Kidney epithelial cell (primary cell): ENCODE results near the gene DOCK4. TPM values are rescaled to one million over a fixed set of nuclear protein-coding genes. Genes with fewer than 3 reads are reported as not detected.

Source experiments
- DNase-seq: peaks from one replicate; pipeline ENCODE4 v3.0.0-alpha.2; 2010; ENCODE audit warnings: low read depth
- H3K27me3 ChIP-seq: 2 replicates; pipeline ENCODE4 v1.6.0; 2011; ENCODE audit warnings: low read length; ENCODE audit not compliant: control insufficient read depth, insufficient read depth
- H3K36me3 ChIP-seq: 2 replicates; pipeline ENCODE4 v1.5.1; 2011; ENCODE audit warnings: low read length; ENCODE audit not compliant: control insufficient read depth, insufficient read depth
- H3K4me3 ChIP-seq: 2 replicates; pipeline ENCODE4 v1.5.1; 2011; ENCODE audit warnings: low read depth, mild to moderate bottlenecking, control low read depth, low read length
- total RNA-seq: library from RNA; depleted of rRNA; stranded (reverse); fragments of >200 nt; gene quantifications from 2 replicates; pipeline ENCODE4 v1.2.3, GENCODE V29; 2015
- TF ChIP-seq, protein P1 (sequence below): IDR thresholded peaks from 2 replicates; pipeline ENCODE4 v1.5.1; 2011; ENCODE audit warnings: mild to moderate bottlenecking, moderate library complexity, low read length, control low read depth, inconsistent platforms; ENCODE audit not compliant: insufficient read depth, poor library complexity, severe bottlenecking

Gene DOCK4
- total RNA-seq, 1 donor from 2014 or later: 16.8 TPM

DNA sequence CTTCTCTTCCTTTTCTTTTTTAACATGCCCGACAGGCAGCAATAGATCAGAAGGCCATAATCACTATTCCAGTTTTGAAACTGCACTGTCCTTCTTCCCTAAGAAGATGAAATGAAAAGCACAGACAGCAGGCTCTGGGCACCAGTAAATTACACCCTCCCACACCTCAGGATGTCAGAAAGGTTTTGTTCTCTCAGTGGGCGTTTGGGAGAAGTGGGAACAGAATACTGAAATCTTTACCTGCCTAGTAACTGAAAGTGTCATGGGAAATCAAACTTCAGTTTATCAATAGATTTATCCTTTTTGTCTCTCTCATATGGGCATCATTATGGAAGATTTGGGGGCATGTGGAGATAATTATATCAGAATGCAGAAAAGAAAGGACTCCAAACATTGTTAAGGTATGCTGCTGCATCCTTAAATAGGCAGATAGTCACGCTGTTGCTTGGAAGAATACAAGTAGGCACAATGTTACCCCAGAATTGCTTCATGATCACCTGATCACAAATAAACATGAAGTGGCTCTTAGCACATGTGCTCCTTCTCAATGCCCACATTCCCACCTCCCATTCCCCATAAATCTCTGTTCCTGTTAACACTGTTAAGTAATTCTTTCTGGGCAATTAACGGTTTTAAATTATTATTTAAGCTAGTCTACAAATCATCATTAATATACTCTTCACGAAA is 113.3 kb downstream of the DOCK4 start:
- DNase-seq: no peak
- Histone ChIP-seq H3K4me3 (no peak overlapping the region), H3K36me3 (no peaks in the 10 kb centered on the region), H3K27me3 (no peaks in the 10 kb centered on the region)
- TF ChIP-seq, protein P1, sequence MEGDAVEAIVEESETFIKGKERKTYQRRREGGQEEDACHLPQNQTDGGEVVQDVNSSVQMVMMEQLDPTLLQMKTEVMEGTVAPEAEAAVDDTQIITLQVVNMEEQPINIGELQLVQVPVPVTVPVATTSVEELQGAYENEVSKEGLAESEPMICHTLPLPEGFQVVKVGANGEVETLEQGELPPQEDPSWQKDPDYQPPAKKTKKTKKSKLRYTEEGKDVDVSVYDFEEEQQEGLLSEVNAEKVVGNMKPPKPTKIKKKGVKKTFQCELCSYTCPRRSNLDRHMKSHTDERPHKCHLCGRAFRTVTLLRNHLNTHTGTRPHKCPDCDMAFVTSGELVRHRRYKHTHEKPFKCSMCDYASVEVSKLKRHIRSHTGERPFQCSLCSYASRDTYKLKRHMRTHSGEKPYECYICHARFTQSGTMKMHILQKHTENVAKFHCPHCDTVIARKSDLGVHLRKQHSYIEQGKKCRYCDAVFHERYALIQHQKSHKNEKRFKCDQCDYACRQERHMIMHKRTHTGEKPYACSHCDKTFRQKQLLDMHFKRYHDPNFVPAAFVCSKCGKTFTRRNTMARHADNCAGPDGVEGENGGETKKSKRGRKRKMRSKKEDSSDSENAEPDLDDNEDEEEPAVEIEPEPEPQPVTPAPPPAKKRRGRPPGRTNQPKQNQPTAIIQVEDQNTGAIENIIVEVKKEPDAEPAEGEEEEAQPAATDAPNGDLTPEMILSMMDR: no peak

DNA sequence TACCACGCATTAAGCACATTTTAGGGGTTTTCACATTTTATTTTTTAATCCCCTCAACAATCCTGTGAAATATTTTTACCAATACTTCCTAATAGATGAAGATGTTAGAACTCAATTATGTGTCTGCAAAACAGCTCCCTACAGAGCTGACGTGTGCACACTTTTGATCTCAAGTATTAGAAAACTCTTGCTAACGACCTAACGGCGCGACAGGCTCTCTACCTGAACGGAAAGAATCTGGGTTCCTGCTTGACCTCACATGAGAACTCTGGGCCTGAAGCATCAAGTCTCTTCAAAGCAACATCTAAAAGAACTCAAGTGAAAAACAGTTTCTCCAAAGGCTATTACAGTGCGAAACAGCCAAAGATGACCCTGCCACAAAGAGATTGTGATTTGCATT is 113.9 kb downstream of the DOCK4 start:
- no peaks in the 10 kb centered on the region for H3K27me3 ChIP-seq
- TF ChIP-seq, protein P1: no peak
- no peak for DNase-seq

DNA sequence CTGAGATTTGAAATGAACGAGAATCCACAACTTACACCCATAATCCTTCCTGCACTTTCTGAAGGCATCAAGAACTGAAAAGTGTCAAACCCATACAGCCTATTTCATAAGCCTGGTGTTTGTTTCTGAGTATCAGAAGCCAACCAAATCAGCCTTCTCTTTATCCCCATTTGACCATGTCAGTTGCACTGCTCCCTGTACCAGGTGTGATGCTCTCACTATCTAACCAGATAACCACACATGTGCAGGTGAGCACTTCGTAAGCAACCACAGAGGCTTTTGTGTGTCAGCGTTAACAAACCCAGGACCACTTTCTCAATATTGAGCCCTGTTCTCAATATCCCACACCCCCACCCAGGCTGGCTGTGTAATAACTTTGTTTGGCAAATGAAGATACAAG is 114.4 kb downstream of the DOCK4 start:
- Histone ChIP-seq H3K36me3 (no peaks in the 10 kb centered on the region), H3K4me3 (no peak overlapping the region), H3K27me3 (no peaks in the 10 kb centered on the region)
- DNase-seq: no peak
- TF ChIP-seq, protein P1: no peak

More for the DNA sequence above, 113.9 kb downstream of the DOCK4 start:
- Histone ChIP-seq H3K4me3 (no peak overlapping the region), H3K36me3 (no peaks in the 10 kb centered on the region)

GRCh38 chr7:112089551-112089950 is 116.6 kb downstream of the DOCK4 start:
- Histone ChIP-seq H3K27me3 (no peaks in the 10 kb centered on the region), H3K36me3 (no peaks in the 10 kb centered on the region), H3K4me3 (no peak overlapping the region)
- DNase-seq: no peak
- TF ChIP-seq, protein P1: no peak

- H3K4me3 ChIP-seq: no peak overlapping the region
- no peaks in the 10 kb centered on the region for H3K36me3 ChIP-seq
- no peak for DNase-seq
- TF ChIP-seq, protein P1: no peak
- no peaks in the 10 kb centered on the region for H3K27me3 ChIP-seq
These were observed 117.6 kb downstream of the DOCK4 start for GRCh38 chr7:112088484-112089016.
